HepG2 (cell line): Measurements from ENCODE around the gene NEIL3. TPM values are rescaled to one million over a fixed set of nuclear protein-coding genes. Genes with fewer than 3 reads are reported as not detected.

Experiments
- ATAC-seq: fragments of 200-7000 bp; cut with Tn5 transposase; 3 replicates; pipeline ENCODE4 v1.9.1; 2020; ENCODE audit warnings: mild to moderate bottlenecking, moderate library complexity
- BruUV-seq: library from RNA; stranded (reverse); fragments of 400-500 nt; replicated peaks from 2 replicates; lab custom pipeline; 2021; lab: Mats Ljungman, UMichigan
- CTCF ChIA-PET: fragments of 300-600 bp; formaldehyde crosslinking; extraction: SDS; loops from one replicate; lab custom pipeline; 2021; ENCODE audit warnings: low total read pairs, inconsistent platforms, low intra/inter-chr PET ratio; lab: Yijun Ruan, JAX
- POLR2A ChIA-PET: fragments of 350-600 bp; sonication (Branson Sonifier 250); formaldehyde crosslinking; loops from one replicate; lab custom pipeline; 2020; ENCODE audit warnings: antibody characterized with exemption, inconsistent platforms; lab: Yijun Ruan, JAX
- DNase-seq: peaks from one replicate; pipeline ENCODE4 v3.0.0-alpha.2; 2015; ENCODE audit warnings: low spot score
- FAIRE-seq: peaks from 3 replicates; lab custom pipeline; 2011; peaks lifted over from hg19 to GRCh38; lab: Jason Lieb, UNC
- H2AFZ ChIP-seq: one replicate; pipeline ENCODE4 v1.6.1; 2011; ENCODE audit warnings: low read length, inconsistent platforms
- H3K27ac ChIP-seq: fragments of 300-600 bp; 3 replicates; pipeline ENCODE4 v1.8.0; 2011; ENCODE audit warnings: mixed run types, mild to moderate bottlenecking, mixed read lengths, low read length, inconsistent platforms; ENCODE audit not compliant: insufficient read depth; ENCODE audit errors: extremely low read length
- H3K27me3 ChIP-seq, 2 experiments: fragments of 200-600 bp in 1 of 2; 2 replicates in 1 of 2; 3 replicates in 1 of 2; pipeline versions ENCODE4 v1.6.0 to v1.8.0; 2011; ENCODE audit warnings: low read length in 2 of 2, mild to moderate bottlenecking in 2 of 2, moderate library complexity in 2 of 2, inconsistent platforms in 1 of 2; ENCODE audit not compliant: insufficient read depth in 2 of 2, control insufficient read depth in 1 of 2
- H3K36me3 ChIP-seq, 2 experiments: fragments of 200-600 bp in 1 of 2; replicated peaks in 1 of 2; 2 replicates in 1 of 2; 3 replicates in 1 of 2; pipeline versions ENCODE4 v1.5.1 to v1.8.0; 2011; ENCODE audit warnings: low read length in 2 of 2, inconsistent platforms in 1 of 2; ENCODE audit not compliant: insufficient read depth in 2 of 2, control insufficient read depth in 1 of 2
- H3K4me1 ChIP-seq: 2 replicates; pipeline ENCODE4 v1.5.1; 2012; ENCODE audit warnings: low read length, inconsistent platforms; ENCODE audit not compliant: insufficient read depth
- H3K4me2 ChIP-seq: 2 replicates; pipeline ENCODE4 v1.6.0; 2011; ENCODE audit warnings: low read depth, low read length, inconsistent platforms
- H3K4me3 ChIP-seq, 3 experiments: fragments of 200-600 bp in 1 of 3; sonication (generic), shearing (Covaris generic) in 1 of 3; replicated peaks in 1 of 3; 2 replicates each; pipeline ENCODE4 v1.5.1; 2011 to 2016; ENCODE audit warnings: low read length in 3 of 3, inconsistent platforms in 2 of 3, low read depth in 2 of 3, mild to moderate bottlenecking in 2 of 3, control low read depth in 1 of 3, mixed read lengths in 1 of 3; ENCODE audit not compliant: insufficient read depth in 1 of 3
- H3K79me2 ChIP-seq: one replicate; pipeline ENCODE4 v1.6.1; 2011; ENCODE audit warnings: low read length, inconsistent platforms; ENCODE audit not compliant: insufficient read depth
- H3K9ac ChIP-seq: 2 replicates; pipeline ENCODE4 v1.6.0; 2011; ENCODE audit warnings: mild to moderate bottlenecking, low read depth, low read length, inconsistent platforms; ENCODE audit not compliant: insufficient read depth
- H3K9me3 ChIP-seq: 2 replicates; pipeline ENCODE4 v1.5.1; 2012; ENCODE audit warnings: mild to moderate bottlenecking, low read length
- H4K20me1 ChIP-seq: 2 replicates; pipeline ENCODE4 v1.6.0; 2011; ENCODE audit warnings: inconsistent platforms, mild to moderate bottlenecking, low read length, moderate library complexity; ENCODE audit not compliant: insufficient read depth
- KLF16 ChIP-seq, 2 experiments: sonication (generic) in 1 of 2; formaldehyde crosslinking in 1 of 2; IDR thresholded peaks; 2 replicates each; pipeline versions ENCODE4 v1.6.1 to v1.8.0; 2016 to 2023; ENCODE audit warnings: missing genetic modification reagents in 2 of 2, missing compliant biosample characterization in 1 of 2
- PATZ1 ChIP-seq: sonication (generic); formaldehyde crosslinking; IDR thresholded peaks from 2 replicates; pipeline ENCODE4 v1.4.0; 2020; ENCODE audit warnings: missing genetic modification reagents
- PRDM4 ChIP-seq: sonication (generic); formaldehyde crosslinking; IDR thresholded peaks from 2 replicates; pipeline ENCODE4 v1.9.0; 2021; ENCODE audit warnings: missing genetic modification reagents, borderline replicate concordance
- TCF7 ChIP-seq: sonication (generic); IDR thresholded peaks from 2 replicates; pipeline ENCODE4 v1.6.1; 2016; ENCODE audit warnings: antibody characterized with exemption, low read depth
- TMF1 ChIP-seq: sonication (generic); formaldehyde crosslinking; IDR thresholded peaks from 2 replicates; pipeline ENCODE4 v1.8.1; 2022; ENCODE audit warnings: low read depth, missing genetic modification reagents
- UBTF ChIP-seq: sonication (generic); formaldehyde crosslinking; IDR thresholded peaks from 2 replicates; pipeline ENCODE4 v1.4.0; 2020; ENCODE audit warnings: mild to moderate bottlenecking, missing genetic modification reagents
- ZBTB14 ChIP-seq: sonication (generic); formaldehyde crosslinking; IDR thresholded peaks from 2 replicates; pipeline ENCODE4 v1.4.0; 2020; ENCODE audit warnings: missing genetic modification reagents
- ZNF263 ChIP-seq: sonication (generic); formaldehyde crosslinking; IDR thresholded peaks from 2 replicates; pipeline ENCODE4 v1.4.0; 2020; ENCODE audit warnings: missing genetic modification reagents
- WGBS: methylation state at CpG from one replicate; pipeline ENCODE4 v1.1.6; 2017; ENCODE audit warnings: low lambda C conversion rate; 5-methylcytosine and 5-hydroxymethylcytosine counted together
- in situ Hi-C: cut with HindIII; loops from 2 replicates; pipeline ENCODE4 v1.10.0; 2017; ENCODE audit warnings: low pct_unique_long_range_greater_than_20kb; ENCODE audit not compliant: extremely low pct_ligation_motif_present
- intact Hi-C: fragments of 100-400 bp; cut with micrococcal nuclease; formaldehyde crosslinking; loops from one replicate; pipeline ENCODE4 v1.10.0; 2022; ENCODE audit not compliant: unreplicated experiment
- polyA plus RNA-seq, 8 experiments: library from polyadenylated mRNA; depleted of rRNA in 3 of 8; stranded (reverse) in 7 of 8; unstranded in 1 of 8; fragments of >200 nt; fragmentation: Illumina TruSeq in 4 of 8; extraction: Trizol in 4 of 8; gene quantifications; 2 replicates each; pipeline versions ENCODE4 v1.2.1 to v1.2.3, GENCODE V29; 2011 to 2016; ENCODE audit warnings: low read depth in 4 of 8, missing spikeins in 1 of 8, mixed read lengths in 1 of 8; ENCODE audit not compliant: insufficient read depth in 1 of 8
- total RNA-seq, 5 experiments: library from RNA; depleted of rRNA; stranded (reverse); fragments of >200 nt; fragmentation: Illumina TruSeq; extraction: Trizol; gene quantifications; 2 replicates each; pipeline ENCODE4 v1.2.3, GENCODE V29; 2016; ENCODE audit warnings: low read depth in 1 of 5
- TF ChIP-seq, protein P1 (sequence below): sonication (generic); formaldehyde crosslinking; IDR thresholded peaks from 2 replicates; pipeline ENCODE4 v1.4.0; 2020; ENCODE audit warnings: missing genetic modification reagents, borderline replicate concordance

NEIL3 gene
- total and polyA plus RNA-seq, 2 of the 13 experiments (the other 11 are each of a cell fraction or from before 2014, with no cell fraction given), result 3.5 to 8.4 TPM

DNA sequence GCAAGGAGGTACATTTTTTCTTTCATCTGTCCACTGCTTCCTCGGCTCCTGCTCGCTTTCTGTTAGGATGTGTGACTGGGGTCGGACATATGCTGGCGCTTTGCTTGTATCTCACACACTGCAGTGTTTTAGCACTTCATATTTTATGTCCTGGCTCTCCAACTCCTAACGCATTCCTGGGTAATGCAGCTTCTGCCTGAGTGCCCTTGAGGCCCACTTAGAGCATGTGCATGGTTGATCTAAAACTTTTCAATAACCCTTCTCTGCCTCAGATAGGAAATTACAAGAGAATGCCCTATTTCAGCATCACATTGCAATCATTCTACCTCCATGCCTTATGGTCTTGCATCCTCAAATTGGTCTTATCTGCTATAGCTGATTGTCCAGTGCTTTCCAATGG is 65.3 kb downstream of the NEIL3 start:
- no peak for DNase-seq
- no TSS peak for BruUV-seq
- no peak for FAIRE-seq
- H3K9ac ChIP-seq, result no peak overlapping the region
- in situ Hi-C loops (no loop called here), intact Hi-C loops (no loop called here)
- H3K4me1 ChIP-seq, result no peaks in the 10 kb centered on the region
- ChIA-PET POLR2A (interaction anchor here (0.9 kb wide), 1 partner anchor 68 kb away, joined by 3 read pairs; the partner anchor contains the start of gene AGA), CTCF (no interaction called here)
- no peaks in the 10 kb centered on the region for H3K36me3 ChIP-seq
- ATAC-seq, result no peak
- no peak overlapping the region for H3K27ac ChIP-seq
- peaks cover 0 to 5% of the 10 kb centered on the region in 2 experiments; a peak in 1 of 5 replicates for H3K27me3 ChIP-seq
- H3K9me3 ChIP-seq, result no peaks in the 10 kb centered on the region
- no peak overlapping the region for H3K4me2 ChIP-seq
- H2AFZ ChIP-seq, result no peak overlapping the region
- no peaks in the 10 kb centered on the region for H4K20me1 ChIP-seq
- H3K79me2 ChIP-seq, result no peaks in the 10 kb centered on the region
- H3K4me3 ChIP-seq, result no peak overlapping the region
- 17% methylated on average over 5 of the region's 5 CpGs for WGBS
- TF ChIP-seq PATZ1 (CRISPR knock-in tag) (no peak), ZNF263 (CRISPR knock-in tag) (no peak), TMF1 (no peak), ZBTB14 (no peak), TCF7 (no peak), KLF16 (CRISPR knock-in tag; IDR thresholded peaks at IDR 0.05) (no peak), PRDM4 (CRISPR knock-in tag) (no peak), UBTF (CRISPR knock-in tag) (no peak)
- TF ChIP-seq, protein P1, sequence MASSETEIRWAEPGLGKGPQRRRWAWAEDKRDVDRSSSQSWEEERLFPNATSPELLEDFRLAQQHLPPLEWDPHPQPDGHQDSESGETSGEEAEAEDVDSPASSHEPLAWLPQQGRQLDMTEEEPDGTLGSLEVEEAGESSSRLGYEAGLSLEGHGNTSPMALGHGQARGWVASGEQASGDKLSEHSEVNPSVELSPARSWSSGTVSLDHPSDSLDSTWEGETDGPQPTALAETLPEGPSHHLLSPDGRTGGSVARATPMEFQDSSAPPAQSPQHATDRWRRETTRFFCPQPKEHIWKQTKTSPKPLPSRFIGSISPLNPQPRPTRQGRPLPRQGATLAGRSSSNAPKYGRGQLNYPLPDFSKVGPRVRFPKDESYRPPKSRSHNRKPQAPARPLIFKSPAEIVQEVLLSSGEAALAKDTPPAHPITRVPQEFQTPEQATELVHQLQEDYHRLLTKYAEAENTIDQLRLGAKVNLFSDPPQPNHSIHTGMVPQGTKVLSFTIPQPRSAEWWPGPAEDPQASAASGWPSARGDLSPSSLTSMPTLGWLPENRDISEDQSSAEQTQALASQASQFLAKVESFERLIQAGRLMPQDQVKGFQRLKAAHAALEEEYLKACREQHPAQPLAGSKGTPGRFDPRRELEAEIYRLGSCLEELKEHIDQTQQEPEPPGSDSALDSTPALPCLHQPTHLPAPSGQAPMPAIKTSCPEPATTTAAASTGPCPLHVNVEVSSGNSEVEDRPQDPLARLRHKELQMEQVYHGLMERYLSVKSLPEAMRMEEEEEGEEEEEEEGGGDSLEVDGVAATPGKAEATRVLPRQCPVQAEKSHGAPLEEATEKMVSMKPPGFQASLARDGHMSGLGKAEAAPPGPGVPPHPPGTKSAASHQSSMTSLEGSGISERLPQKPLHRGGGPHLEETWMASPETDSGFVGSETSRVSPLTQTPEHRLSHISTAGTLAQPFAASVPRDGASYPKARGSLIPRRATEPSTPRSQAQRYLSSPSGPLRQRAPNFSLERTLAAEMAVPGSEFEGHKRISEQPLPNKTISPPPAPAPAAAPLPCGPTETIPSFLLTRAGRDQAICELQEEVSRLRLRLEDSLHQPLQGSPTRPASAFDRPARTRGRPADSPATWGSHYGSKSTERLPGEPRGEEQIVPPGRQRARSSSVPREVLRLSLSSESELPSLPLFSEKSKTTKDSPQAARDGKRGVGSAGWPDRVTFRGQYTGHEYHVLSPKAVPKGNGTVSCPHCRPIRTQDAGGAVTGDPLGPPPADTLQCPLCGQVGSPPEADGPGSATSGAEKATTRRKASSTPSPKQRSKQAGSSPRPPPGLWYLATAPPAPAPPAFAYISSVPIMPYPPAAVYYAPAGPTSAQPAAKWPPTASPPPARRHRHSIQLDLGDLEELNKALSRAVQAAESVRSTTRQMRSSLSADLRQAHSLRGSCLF (CRISPR knock-in tag), result no peak
